WERI-Rb-1 (cell line): ENCODE results near the gene PTPRT.

Source experiments
- DNase-seq: peaks from one replicate; pipeline ENCODE4 v3.0.0-alpha.2; 2020
- H3K27ac ChIP-seq: fragments of 250-450 bp; sonication (Bioruptor Pico); 2 replicates; pipeline ENCODE4 v1.5.1; 2020; ENCODE audit warnings: mild to moderate bottlenecking, moderate library complexity
- H3K27me3 ChIP-seq: fragments of 250-450 bp; sonication (Bioruptor Pico); 2 replicates; pipeline ENCODE4 v1.5.1; 2021; ENCODE audit warnings: mild to moderate bottlenecking, low read depth, moderate library complexity; ENCODE audit not compliant: insufficient read depth, severe bottlenecking
- H3K36me3 ChIP-seq: fragments of 250-450 bp; sonication (Bioruptor Pico); 2 replicates; pipeline ENCODE4 v1.5.1; 2020; ENCODE audit warnings: mild to moderate bottlenecking, moderate library complexity
- H3K4me3 ChIP-seq: 2 replicates; pipeline ENCODE4 v1.5.1; 2011; ENCODE audit warnings: low read depth, mild to moderate bottlenecking, control low read depth, low read length
- H3K9me3 ChIP-seq: fragments of 250-450 bp; sonication (Bioruptor Pico); 2 replicates; pipeline ENCODE4 v1.5.1; 2021; ENCODE audit warnings: mild to moderate bottlenecking, moderate library complexity; ENCODE audit not compliant: severe bottlenecking
- TF ChIP-seq, protein P1 (sequence below): IDR thresholded peaks from 2 replicates; pipeline ENCODE4 v1.5.1; 2011; ENCODE audit warnings: low read depth, mild to moderate bottlenecking, control low read depth, inconsistent platforms, low read length

Gene PTPRT

DNA sequence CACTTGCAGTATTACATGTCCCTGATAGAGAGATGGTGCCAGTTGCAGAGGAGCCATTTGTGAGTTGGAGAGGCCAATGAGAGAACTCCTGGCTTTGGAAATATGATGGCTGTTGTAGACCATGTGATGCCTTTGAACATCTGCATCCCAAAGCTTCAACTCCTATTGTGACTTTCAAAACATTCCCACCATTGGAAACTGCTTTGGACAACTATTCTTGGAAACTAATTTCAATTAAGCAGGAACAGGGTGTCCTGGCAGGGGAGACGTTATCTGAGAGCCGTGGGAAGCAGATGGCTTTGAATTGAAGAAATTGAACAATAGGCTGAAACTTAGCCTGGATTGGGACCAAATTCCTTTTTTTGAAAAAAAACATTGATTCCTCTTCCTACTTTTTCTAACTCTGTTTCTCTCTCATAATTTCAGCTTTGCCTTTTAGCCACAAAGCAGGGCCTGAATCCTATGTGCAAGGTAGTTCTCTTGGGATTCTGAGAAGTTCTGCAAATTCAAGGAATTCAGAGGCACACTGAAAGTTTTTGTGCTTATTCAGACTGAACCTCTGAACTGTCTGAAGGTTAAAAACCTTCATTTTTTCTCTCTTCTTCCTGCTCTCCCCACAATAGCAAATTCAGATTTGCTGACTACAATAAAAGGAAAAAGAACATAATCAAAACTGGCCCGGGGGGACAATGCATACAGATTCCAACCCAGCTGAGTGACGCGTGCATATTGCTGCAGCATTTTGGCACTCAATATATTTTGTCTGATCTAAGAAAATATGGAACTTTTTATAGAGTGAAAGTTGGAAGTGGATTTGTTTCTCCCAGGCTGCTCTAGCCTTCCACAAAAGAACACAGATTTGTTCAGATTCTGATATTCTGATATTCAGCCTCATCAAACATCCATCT, 851.2 kb downstream of the PTPRT start:
- H3K27ac ChIP-seq = no peak overlapping the region
- H3K9me3 ChIP-seq = no peaks in the 10 kb centered on the region
- H3K4me3 ChIP-seq = no peak overlapping the region
- no peak for DNase-seq
- no peaks in the 10 kb centered on the region for H3K36me3 ChIP-seq
- no peaks in the 10 kb centered on the region for H3K27me3 ChIP-seq
- TF ChIP-seq, protein P1, sequence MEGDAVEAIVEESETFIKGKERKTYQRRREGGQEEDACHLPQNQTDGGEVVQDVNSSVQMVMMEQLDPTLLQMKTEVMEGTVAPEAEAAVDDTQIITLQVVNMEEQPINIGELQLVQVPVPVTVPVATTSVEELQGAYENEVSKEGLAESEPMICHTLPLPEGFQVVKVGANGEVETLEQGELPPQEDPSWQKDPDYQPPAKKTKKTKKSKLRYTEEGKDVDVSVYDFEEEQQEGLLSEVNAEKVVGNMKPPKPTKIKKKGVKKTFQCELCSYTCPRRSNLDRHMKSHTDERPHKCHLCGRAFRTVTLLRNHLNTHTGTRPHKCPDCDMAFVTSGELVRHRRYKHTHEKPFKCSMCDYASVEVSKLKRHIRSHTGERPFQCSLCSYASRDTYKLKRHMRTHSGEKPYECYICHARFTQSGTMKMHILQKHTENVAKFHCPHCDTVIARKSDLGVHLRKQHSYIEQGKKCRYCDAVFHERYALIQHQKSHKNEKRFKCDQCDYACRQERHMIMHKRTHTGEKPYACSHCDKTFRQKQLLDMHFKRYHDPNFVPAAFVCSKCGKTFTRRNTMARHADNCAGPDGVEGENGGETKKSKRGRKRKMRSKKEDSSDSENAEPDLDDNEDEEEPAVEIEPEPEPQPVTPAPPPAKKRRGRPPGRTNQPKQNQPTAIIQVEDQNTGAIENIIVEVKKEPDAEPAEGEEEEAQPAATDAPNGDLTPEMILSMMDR = no peak

DNA sequence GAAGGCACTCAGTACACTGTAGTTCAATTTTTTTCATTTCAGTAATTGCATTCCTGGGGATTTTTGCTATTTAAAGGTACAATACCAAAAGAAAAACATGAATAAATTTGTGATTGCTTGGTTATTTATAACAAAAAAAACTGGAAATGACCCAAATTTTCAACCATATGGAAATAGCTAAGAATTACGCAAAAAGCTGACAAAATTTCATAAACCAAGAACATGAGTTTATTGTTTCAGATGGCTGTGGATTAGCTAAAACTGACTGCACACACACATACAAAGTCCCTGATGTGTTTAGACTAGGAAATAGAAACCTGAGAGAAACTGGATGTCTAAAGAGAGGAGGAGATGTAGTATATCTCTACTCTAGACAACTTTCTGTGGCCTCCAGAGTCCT, 853.1 kb downstream of the PTPRT start:
- TF ChIP-seq, protein P1 = no peak
- no peak for DNase-seq
- Histone ChIP-seq H3K27me3 (no peaks in the 10 kb centered on the region), H3K27ac (no peak overlapping the region), H3K36me3 (no peaks in the 10 kb centered on the region), H3K9me3 (no peaks in the 10 kb centered on the region), H3K4me3 (no peak overlapping the region)

DNA sequence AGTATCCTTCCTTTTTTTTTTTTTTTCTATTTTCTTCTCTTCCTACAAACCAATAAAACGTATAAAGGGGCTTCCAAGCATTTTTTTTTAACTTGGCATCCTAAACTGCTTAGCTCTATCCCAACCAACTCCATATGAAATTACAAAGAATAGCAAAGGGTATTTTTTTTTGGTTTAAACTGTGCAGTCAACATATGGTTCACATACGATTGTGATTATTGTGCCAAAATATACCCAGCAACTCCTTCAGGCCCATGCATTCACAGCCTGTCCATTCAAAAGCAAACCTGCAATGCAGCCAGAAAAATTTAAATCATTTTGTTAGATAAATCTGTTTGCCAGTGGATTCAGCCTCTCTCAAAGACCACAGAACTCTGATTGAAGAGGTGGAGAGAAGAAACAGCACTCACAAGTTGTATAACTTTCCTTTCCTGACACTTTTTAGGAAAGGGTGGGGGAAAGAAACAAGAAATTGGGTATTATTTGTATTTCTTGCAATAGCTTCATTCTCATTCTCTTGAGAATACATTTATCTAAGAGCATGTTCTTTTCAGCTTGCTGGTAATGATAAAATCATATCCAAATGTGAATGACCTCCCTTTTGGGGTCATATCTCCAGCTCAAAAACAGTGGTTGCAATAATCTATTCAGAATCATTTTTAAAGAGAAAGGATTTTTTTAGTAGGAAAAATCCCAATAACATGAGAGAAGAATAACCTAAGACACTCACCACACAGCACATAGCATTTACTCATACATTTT, 870.3 kb downstream of the PTPRT start:
- Histone ChIP-seq H3K4me3 (no peak overlapping the region), H3K36me3 (no peaks in the 10 kb centered on the region), H3K27me3 (no peaks in the 10 kb centered on the region), H3K27ac (no peak overlapping the region), H3K9me3 (no peaks in the 10 kb centered on the region)
- TF ChIP-seq, protein P1 = no peak
- no peak for DNase-seq

DNA sequence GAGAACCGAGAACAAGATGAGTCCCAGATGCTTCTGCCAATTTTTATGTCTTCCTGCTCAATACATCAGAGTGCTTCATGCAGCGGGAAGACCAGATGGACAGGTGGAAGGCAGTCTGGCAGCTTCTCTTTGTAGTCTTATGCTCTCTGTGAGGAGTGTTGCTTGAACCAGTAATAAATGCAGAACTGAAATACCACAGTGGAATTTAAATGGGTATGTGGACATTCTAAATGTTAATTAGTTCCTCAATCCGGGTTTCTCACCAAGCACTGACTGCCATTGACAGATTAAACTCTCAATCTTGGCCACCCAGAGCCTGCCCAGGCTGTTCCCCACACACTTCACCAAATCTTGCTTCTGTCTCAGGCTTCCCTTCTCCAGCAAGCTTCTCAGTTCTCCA, 876.0 kb downstream of the PTPRT start:
- H3K27ac ChIP-seq = no peak overlapping the region
- H3K36me3 ChIP-seq = no peaks in the 10 kb centered on the region
- H3K4me3 ChIP-seq = no peak overlapping the region
- no peaks in the 10 kb centered on the region for H3K27me3 ChIP-seq
- TF ChIP-seq, protein P1 = no peak
- H3K9me3 ChIP-seq = no peaks in the 10 kb centered on the region
- no peak for DNase-seq

DNA sequence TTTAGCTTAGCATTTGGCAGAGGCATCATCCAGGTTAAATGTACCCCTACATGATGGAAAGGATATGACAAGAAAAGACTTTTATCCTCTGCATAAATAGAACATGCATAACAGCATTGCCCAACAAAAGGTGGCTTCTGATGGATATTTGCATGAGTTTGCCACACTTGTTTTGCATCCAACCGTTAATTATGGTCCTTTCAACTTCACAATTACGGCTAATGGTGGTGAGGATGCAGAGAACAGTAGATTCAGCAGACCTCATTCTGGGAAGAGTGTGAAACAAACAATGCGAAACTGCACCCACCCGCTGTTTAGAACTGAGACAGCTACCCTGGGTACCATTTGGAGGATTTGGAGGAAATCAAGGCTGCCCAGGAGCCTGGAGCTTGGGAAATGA, 880.7 kb downstream of the PTPRT start:
- H3K36me3 ChIP-seq = no peaks in the 10 kb centered on the region
- TF ChIP-seq, protein P1 = no peak
- no peaks in the 10 kb centered on the region for H3K9me3 ChIP-seq
- H3K4me3 ChIP-seq = no peak overlapping the region
- H3K27ac ChIP-seq = no peak overlapping the region
- no peak for DNase-seq
- H3K27me3 ChIP-seq = no peaks in the 10 kb centered on the region
